ENCODE data around the gene RGS7BP.

GRCh38 chr5:64486163-64486562, 19.7 kb upstream of the RGS7BP start:
- TF ChIP-seq CTCF (conservative IDR thresholded peaks at IDR 0.05 in 1 of 2, IDR thresholded peaks at IDR 0.05 in 1 of 2; ENCODE audit: low read depth in 1 of 2, low read length in 2 of 2) (no peak), EZH2 (IDR thresholded peaks at IDR 0.05; ENCODE audit: low read length, missing control alignments) (no peak)

All from fibroblast of lung (primary cell).